Endothelial cell of umbilical vein (primary cell): Measurements from ENCODE around the gene L3MBTL4. TPM values are rescaled to one million over a fixed set of nuclear protein-coding genes. Genes with fewer than 3 reads are reported as not detected.

Experiments
- BruUV-seq: library from RNA; stranded (reverse); fragments of 400-500 nt; replicated peaks from 2 replicates; lab custom pipeline; 2021; lab: Mats Ljungman, UMichigan
- CTCF ChIA-PET: fragments of 300-600, 350-600 bp; sonication (Branson Sonifier 250); formaldehyde crosslinking; loops from one replicate; lab custom pipeline; 2021; ENCODE audit warnings: antibody characterized with exemption, inconsistent platforms; lab: Charles Lee
- POLR2A ChIA-PET: fragments of 300-600, 350-600 bp; sonication (Branson Sonifier 250); formaldehyde crosslinking; loops from one replicate; lab custom pipeline; 2021; ENCODE audit warnings: antibody characterized with exemption, inconsistent platforms; lab: Charles Lee
- DNase-seq: peaks from one replicate; pipeline ENCODE4 v3.0.0-alpha.2; 2011; ENCODE audit warnings: low read depth, low spot score
- FAIRE-seq: peaks from 2 replicates; lab custom pipeline; 2011; peaks lifted over from hg19 to GRCh38; lab: Jason Lieb, UNC
- H2AFZ ChIP-seq: 2 replicates; pipeline ENCODE4 v1.6.0; 2012; ENCODE audit warnings: low read depth, low read length, control low read depth, inconsistent platforms
- H3K27ac ChIP-seq: 2 replicates; pipeline ENCODE4 v1.5.1; 2011; ENCODE audit warnings: low read depth, mild to moderate bottlenecking, control low read depth, low read length, moderate library complexity; ENCODE audit not compliant: insufficient read depth
- H3K27me3 ChIP-seq, 2 experiments: 2 replicates each; pipeline versions ENCODE4 v1.6.0 to v1.6.1; 2011; ENCODE audit warnings: low read length in 2 of 2, mixed read lengths in 1 of 2; ENCODE audit not compliant: control insufficient read depth in 2 of 2, insufficient read depth in 2 of 2
- H3K36me3 ChIP-seq, 2 experiments: 2 replicates in 1 of 2; 3 replicates in 1 of 2; pipeline ENCODE4 v1.5.1; 2011; ENCODE audit warnings: low read length in 2 of 2, mild to moderate bottlenecking in 1 of 2, moderate library complexity in 1 of 2; ENCODE audit not compliant: control insufficient read depth in 2 of 2, insufficient read depth in 2 of 2; ENCODE audit errors: extremely low read depth in 1 of 2
- H3K4me1 ChIP-seq: 3 replicates; pipeline ENCODE4 v1.5.1; 2011; ENCODE audit warnings: mild to moderate bottlenecking, low read length; ENCODE audit not compliant: control insufficient read depth, insufficient read depth; ENCODE audit errors: extremely low read depth
- H3K4me2 ChIP-seq: 2 replicates; pipeline ENCODE4 v1.6.1; 2011; ENCODE audit warnings: low read length, control low read depth, mixed read lengths; ENCODE audit not compliant: insufficient read depth
- H3K4me3 ChIP-seq, 3 experiments: fragments of 200-600 bp in 1 of 3; sonication (generic), shearing (Covaris generic) in 1 of 3; replicated peaks in 1 of 3; 2 replicates each; pipeline ENCODE4 v1.5.1; 2011 to 2016; ENCODE audit warnings: control low read depth in 3 of 3, low read length in 3 of 3, mild to moderate bottlenecking in 2 of 3, inconsistent platforms in 1 of 3, low read depth in 1 of 3, moderate library complexity in 1 of 3; ENCODE audit not compliant: insufficient read depth in 1 of 3
- H3K79me2 ChIP-seq: 2 replicates; pipeline ENCODE4 v1.6.0; 2012; ENCODE audit warnings: low read length, inconsistent platforms; ENCODE audit not compliant: control insufficient read depth, insufficient read depth
- H3K9ac ChIP-seq: replicated peaks from 2 replicates; pipeline ENCODE3; 2011; ENCODE audit warnings: low read length, control low read depth; ENCODE audit not compliant: insufficient read depth; ENCODE audit errors: extremely low read depth
- H3K9me1 ChIP-seq: replicated peaks from 3 replicates; pipeline ENCODE4 v1.6.0; 2011; ENCODE audit warnings: mild to moderate bottlenecking, low read length; ENCODE audit not compliant: control insufficient read depth, insufficient read depth; ENCODE audit errors: extremely low read depth
- H3K9me3 ChIP-seq: replicated peaks from 2 replicates; pipeline ENCODE4 v1.5.1; 2012; ENCODE audit warnings: low read length, inconsistent platforms; ENCODE audit not compliant: control insufficient read depth, insufficient read depth
- H4K20me1 ChIP-seq: replicated peaks from 2 replicates; pipeline ENCODE3; 2011; ENCODE audit warnings: mild to moderate bottlenecking, low read length; ENCODE audit not compliant: control insufficient read depth, insufficient read depth; ENCODE audit errors: extremely low read depth
- CTCF ChIP-seq, 2 donors: IDR thresholded peaks; 1 replicate in 1 of 2; 2 replicates in 1 of 2; pipeline ENCODE4 v1.5.1; 2011; ENCODE audit warnings: low read length in 2 of 2, mild to moderate bottlenecking in 2 of 2, moderate library complexity in 2 of 2, control low read depth in 1 of 2, inconsistent platforms in 1 of 2, low read depth in 1 of 2; ENCODE audit not compliant: insufficient read depth in 1 of 2; ENCODE audit errors: extremely low read depth in 1 of 2
- EZH2 ChIP-seq: IDR thresholded peaks from 2 replicates; pipeline ENCODE4 v1.6.1; 2012; ENCODE audit warnings: borderline replicate concordance, low read depth, mild to moderate bottlenecking, moderate library complexity, low read length, inconsistent platforms; ENCODE audit not compliant: severe bottlenecking
- FOS ChIP-seq: IDR thresholded peaks from 2 replicates; pipeline ENCODE4 v1.6.1; 2011; ENCODE audit warnings: mild to moderate bottlenecking, low read length, moderate library complexity, borderline replicate concordance; ENCODE audit not compliant: insufficient read depth
- GATA2 ChIP-seq: IDR thresholded peaks from 2 replicates; pipeline ENCODE4 v1.7.0; 2011; ENCODE audit warnings: low read depth, mild to moderate bottlenecking, moderate library complexity, mixed read lengths, low read length; ENCODE audit not compliant: insufficient read length, insufficient read depth
- JUN ChIP-seq: IDR thresholded peaks from 2 replicates; pipeline ENCODE4 v1.6.1; 2011; ENCODE audit warnings: borderline replicate concordance, low read depth; ENCODE audit not compliant: insufficient read length, insufficient read depth
- MYC ChIP-seq: IDR thresholded peaks from one replicate; pipeline ENCODE4 v1.6.1; 2011; ENCODE audit warnings: mild to moderate bottlenecking, low read depth, low read length
- POLR2A ChIP-seq: IDR thresholded peaks from 2 replicates; pipeline ENCODE4 v1.6.1; 2012; ENCODE audit warnings: low read depth, mild to moderate bottlenecking, control low read depth, low read length
- POLR2AphosphoS5 ChIP-seq: IDR thresholded peaks from 2 replicates; pipeline ENCODE4 v1.6.1; 2012; ENCODE audit warnings: low read depth, mild to moderate bottlenecking, control low read depth, low read length, moderate library complexity; ENCODE audit not compliant: insufficient read depth
- dilution Hi-C: fragments of 300-500 bp; cut with MboI; formaldehyde crosslinking; loops from one replicate; pipeline ENCODE4 v1.15.0; 2019; ENCODE audit warnings: low sequenced_read_pairs; ENCODE audit not compliant: extremely low pct_ligation_motif_present
- intact Hi-C: fragments of 100-400 bp; cut with micrococcal nuclease; formaldehyde crosslinking; loops from one replicate; pipeline ENCODE4 v1.10.0; 2022
- polyA plus RNA-seq, 4 experiments: library from polyadenylated mRNA; depleted of rRNA in 3 of 4; stranded (reverse) in 3 of 4; unstranded in 1 of 4; fragments of >200 nt; gene quantifications; 2 replicates each; pipeline versions ENCODE4 v1.2.1 to v1.2.3, GENCODE V29; 2011 to 2012; ENCODE audit warnings: missing spikeins in 1 of 4
- total RNA-seq: library from RNA; stranded (reverse); gene quantifications from 2 replicates; pipeline ENCODE4 v1.2.3, GENCODE V29; 2021
- TF ChIP-seq, protein P1 (sequence below): IDR thresholded peaks from 2 replicates; pipeline ENCODE4 v1.6.1; 2011; ENCODE audit not compliant: insufficient read depth, insufficient read length

Gene L3MBTL4
- total and polyA plus RNA-seq, 2 donors (not counting 3 experiments of a cell fraction or from before 2014, with no cell fraction given): 0.80 TPM; not detected in 1

- no peaks in the 10 kb centered on the region for H4K20me1 ChIP-seq
- H3K36me3 ChIP-seq: no peaks in the 10 kb centered on the region
- no peak overlapping the region for H2AFZ ChIP-seq
- FAIRE-seq (no peak), DNase-seq (no peak)
- H3K4me2 ChIP-seq: no peak overlapping the region
- no TSS peak for BruUV-seq
- H3K79me2 ChIP-seq: no peaks in the 10 kb centered on the region
- H3K4me1 ChIP-seq: no peaks in the 10 kb centered on the region
- no peaks in the 10 kb centered on the region for H3K9me3 ChIP-seq
- ChIA-PET POLR2A (no interaction called here), CTCF (no interaction called here)
- dilution Hi-C loops: no loop called here
- no peak for TF ChIP-seq MYC
- TF ChIP-seq POLR2AphosphoS5: no peak
- TF ChIP-seq, protein P1, sequence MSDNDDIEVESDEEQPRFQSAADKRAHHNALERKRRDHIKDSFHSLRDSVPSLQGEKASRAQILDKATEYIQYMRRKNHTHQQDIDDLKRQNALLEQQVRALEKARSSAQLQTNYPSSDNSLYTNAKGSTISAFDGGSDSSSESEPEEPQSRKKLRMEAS: no peak
- no peak for TF ChIP-seq FOS
- TF ChIP-seq GATA2: no peak
- TF ChIP-seq EZH2: no peak
- no peak for TF ChIP-seq JUN
- no peak for TF ChIP-seq CTCF (IDR thresholded peaks at IDR 0.05; ENCODE audit: extremely low read depth in 1 of 2, insufficient read depth in 1 of 2, low read depth in 1 of 2, low read length in 2 of 2)
- no peak for TF ChIP-seq POLR2A
- intact Hi-C loops: no loop called here
- no peak overlapping the region for H3K4me3 ChIP-seq
- no peaks in the 10 kb centered on the region for H3K27me3 ChIP-seq
- no peaks in the 10 kb centered on the region for H3K9me1 ChIP-seq
- H3K27ac ChIP-seq: no peak overlapping the region
- H3K9ac ChIP-seq: no peak overlapping the region
These were observed 14.2 kb upstream of the L3MBTL4 start for GRCh38 chr18:6428851-6429395.
